B cell (primary cell): Measurements from ENCODE around the gene ZNF254. TPM values are rescaled to one million over a fixed set of nuclear protein-coding genes. Genes with fewer than 3 reads are reported as not detected.
A peak's percentile ranks its signal among the peaks of the same experiment; 100 is the strongest.

Experiments
- ATAC-seq: fragments of 200-7000 bp; cut with Tn5 transposase; one replicate; pipeline ENCODE4 v1.10.0; 2021; ENCODE audit warnings: low read depth, mild to moderate bottlenecking, moderate number of reproducible peaks, moderate library complexity
- CTCF ChIA-PET: fragments of 350-600 bp; sonication (Branson Sonifier 250); formaldehyde crosslinking; loops from one replicate; lab custom pipeline; 2021; ENCODE audit warnings: antibody characterized with exemption, inconsistent platforms; lab: Charles Lee
- POLR2A ChIA-PET: fragments of 350-600 bp; sonication (Branson Sonifier 250); formaldehyde crosslinking; loops from one replicate; lab custom pipeline; 2021; ENCODE audit warnings: antibody characterized with exemption; lab: Charles Lee
- DNase-seq: peaks from one replicate; pipeline ENCODE4 v3.0.0; 2013
- H2AFZ ChIP-seq: 2 replicates; pipeline ENCODE4 v1.6.1; 2012; ENCODE audit warnings: mild to moderate bottlenecking, low read depth, low read length; ENCODE audit not compliant: insufficient read depth, poor library complexity, severe bottlenecking
- H3K27ac ChIP-seq, 2 donors: 1 replicate in 1 of 2; 2 replicates in 1 of 2; pipeline ENCODE4 v1.5.1; 2012 to 2013; ENCODE audit warnings: low read length in 2 of 2, mild to moderate bottlenecking in 2 of 2, moderate library complexity in 1 of 2
- H3K27me3 ChIP-seq, 4 experiments: fragments of 200-600 bp in 1 of 4; sonication (generic) in 1 of 4; replicated peaks in 1 of 4; 1 replicate in 2 of 4; 2 replicates in 2 of 4; pipeline versions ENCODE4 v1.6.1 to v1.7.0; 2013 to 2016; ENCODE audit warnings: low read length in 3 of 4, mild to moderate bottlenecking in 2 of 4, mixed read lengths in 1 of 4, moderate library complexity in 1 of 4; ENCODE audit not compliant: insufficient read depth in 4 of 4, control insufficient read depth in 3 of 4; ENCODE audit errors: control extremely low read depth in 1 of 4
- H3K36me3 ChIP-seq, 2 experiments: replicated peaks in 1 of 2; 1 replicate in 1 of 2; 2 replicates in 1 of 2; pipeline versions ENCODE4 v1.6.1 to v1.7.1; 2013; ENCODE audit warnings: low read length in 1 of 2; ENCODE audit not compliant: insufficient read depth in 2 of 2, control insufficient read depth in 1 of 2; ENCODE audit errors: control extremely low read depth in 1 of 2, extremely low read depth in 1 of 2
- H3K4me1 ChIP-seq, 2 donors: fragments of 200-600 bp in 1 of 2; sonication (generic) in 1 of 2; 1 replicate in 1 of 2; 2 replicates in 1 of 2; pipeline versions ENCODE4 v1.5.1 to v1.6.1; 2013 to 2017; ENCODE audit warnings: low read length in 2 of 2; ENCODE audit not compliant: control insufficient read depth in 2 of 2, insufficient read depth in 2 of 2
- H3K4me2 ChIP-seq: replicated peaks from 2 replicates; pipeline ENCODE3; 2012; ENCODE audit warnings: mild to moderate bottlenecking, low read depth, low read length; ENCODE audit not compliant: poor library complexity, severe bottlenecking
- H3K4me3 ChIP-seq, 5 experiments: fragments of 200-600 bp in 1 of 5; sonication (generic) in 1 of 5; 1 replicate in 3 of 5; 2 replicates in 2 of 5; pipeline versions ENCODE4 v1.5.1 to v1.7.0; 2011 to 2016; ENCODE audit warnings: low read length in 4 of 5, mild to moderate bottlenecking in 4 of 5, low read depth in 2 of 5, control low read depth in 1 of 5, moderate library complexity in 1 of 5; ENCODE audit not compliant: insufficient read depth in 1 of 5; ENCODE audit errors: control extremely low read depth in 1 of 5, extremely low read depth in 1 of 5
- H3K79me2 ChIP-seq: fragments of 200-600 bp; sonication (generic); one replicate; pipeline ENCODE4 v1.6.0; 2016; ENCODE audit warnings: low read length; ENCODE audit not compliant: control insufficient read depth, insufficient read depth
- H3K9ac ChIP-seq: fragments of 200-600 bp; sonication (generic); 2 replicates; pipeline ENCODE4 v1.6.1; 2017; ENCODE audit warnings: mild to moderate bottlenecking, low read length, moderate library complexity
- H3K9me3 ChIP-seq, 3 donors: one replicate each; pipeline versions ENCODE4 v1.6.1 to v1.7.1; 2013; ENCODE audit warnings: low read length in 2 of 3; ENCODE audit not compliant: control insufficient read depth in 2 of 3, insufficient read depth in 1 of 3; ENCODE audit errors: control extremely low read depth in 1 of 3
- H4K20me1 ChIP-seq: 2 replicates; pipeline ENCODE4 v1.6.0; 2012; ENCODE audit warnings: mild to moderate bottlenecking, low read length; ENCODE audit not compliant: insufficient read depth, control insufficient read depth, poor library complexity, severe bottlenecking
- H3K27ac Mint-ChIP-seq: one replicate; pipeline ENCODE4 v1.8.0; 2021; ENCODE audit warnings: mixed read lengths
- H3K27me3 Mint-ChIP-seq: one replicate; pipeline ENCODE4 v1.8.0; 2021; ENCODE audit warnings: mixed read lengths
- H3K4me1 Mint-ChIP-seq: one replicate; pipeline ENCODE4 v1.8.0; 2021; ENCODE audit warnings: mixed read lengths
- H3K4me3 Mint-ChIP-seq: one replicate; pipeline ENCODE4 v1.8.0; 2021; ENCODE audit warnings: mixed read lengths
- H3K9me3 Mint-ChIP-seq: one replicate; pipeline ENCODE4 v1.8.0; 2022; ENCODE audit warnings: mixed read lengths; ENCODE audit not compliant: insufficient read depth
- CTCF ChIP-seq: fragments of 200-600 bp; IDR thresholded peaks from one replicate; pipeline ENCODE4 v1.8.0; 2022; ENCODE audit warnings: antibody characterized with exemption, mild to moderate bottlenecking
- EZH2 ChIP-seq: IDR thresholded peaks from 2 replicates; pipeline ENCODE4 v1.6.1; 2012; ENCODE audit warnings: borderline replicate concordance, low read depth, mild to moderate bottlenecking, moderate library complexity, low read length; ENCODE audit not compliant: insufficient read depth, poor library complexity, severe bottlenecking
- WGBS: methylation state at CpG from one replicate; pipeline ENCODE4 v1.1.5; 2013; ENCODE audit warnings: missing lambda C conversion rate; ENCODE audit not compliant: insufficient coverage; 5-methylcytosine and 5-hydroxymethylcytosine counted together
- intact Hi-C: fragments of 100-400 bp; cut with micrococcal nuclease; formaldehyde crosslinking; loops from one replicate; pipeline ENCODE4 v1.10.0; 2022
- polyA plus RNA-seq: library from polyadenylated mRNA; depleted of rRNA; stranded (reverse); fragments of >200 nt; gene quantifications from 2 replicates; pipeline ENCODE4 v1.2.3, GENCODE V29; 2012
- total RNA-seq, 2 donors: library from RNA; stranded (reverse); fragments of 120-200 nt in 1 of 2; gene quantifications; 1 replicate in 1 of 2; 2 replicates in 1 of 2; pipeline versions ENCODE4 v1.2.3 to v1.2.4, GENCODE V29; 2013 to 2022

ZNF254 gene
- total and polyA plus RNA-seq, 2 donors (not counting 1 experiment from before 2014, with no cell fraction given), result 4.2 to 28.8 TPM

- intact Hi-C loops, result no loop called here
- H3K27me3 Mint-ChIP-seq, result no peaks in the 10 kb centered on the region
- H3K4me1 ChIP-seq, result no peaks in the 10 kb centered on the region
These were observed 91.2 kb downstream of the ZNF254 start for GRCh38 chr19:24178207-24178606.

More at GRCh38 chr19:24178207-24178606, 91.2 kb downstream of the ZNF254 start:
- Histone ChIP-seq H2AFZ (no peak overlapping the region), H3K36me3 (no peaks in the 10 kb centered on the region), H3K27ac (no peak overlapping the region), H4K20me1 (no peaks in the 10 kb centered on the region), H3K4me3 (no peak overlapping the region), H3K9ac (no peak overlapping the region), H3K4me2 (no peak overlapping the region), H3K27me3 (no peaks in the 10 kb centered on the region), H3K79me2 (no peaks in the 10 kb centered on the region), H3K9me3 (peaks cover 2 to 23% (median 2%) of the 10 kb centered on the region in 3 donors)
- 94% methylated on average over 17 of the region's 17 CpGs for WGBS
- Mint-ChIP-seq H3K4me3 (no peak overlapping the region), H3K4me1 (no peaks in the 10 kb centered on the region), H3K27ac (no peak overlapping the region), H3K9me3 (peaks cover 3% of the 10 kb centered on the region)
- POLR2A ChIA-PET, result no interaction called here
- TF ChIP-seq CTCF (no peak), EZH2 (no peak)
- ATAC-seq, result no peak
- CTCF ChIA-PET, result no interaction called here
- DNase-seq, result peak; percentile 2

Other genes with a start within 250 kb of the ZNF254 start
- 5.6 and 8.3 TPM in 2 replicates for gene ZNF726, start 172.3 kb upstream of the ZNF254 start, total RNA-seq
- 3.9 and 5.6 TPM in 2 replicates for gene ZNF726, start 172.3 kb upstream of the ZNF254 start, polyA plus RNA-seq